Muscle of back (tissue), 11 donors: Measurements from ENCODE around the gene CHFR. TPM values are rescaled to one million over a fixed set of nuclear protein-coding genes. Genes with fewer than 3 reads are reported as not detected.
"Not testable (repeated sequence)": the region's sequence is repeated elsewhere in the genome, so short reads cannot be mapped to it uniquely, and the experiment has no call there.

Source experiments
- DNase-seq, 3 donors: peaks; one replicate each; pipeline versions ENCODE4 v3.0.0 to v3.0.0-alpha.2; 2013
- polyA plus RNA-seq, 10 donors: library from polyadenylated mRNA; unstranded; fragments of 120-200 nt; gene quantifications; one replicate each; pipeline ENCODE4 v1.2.1, GENCODE V29; 2013; ENCODE audit not compliant: insufficient read length in 10 of 10

The CHFR gene
- polyA plus RNA-seq, 10 donors, result 14.2 to 21.9 (median 17.8) TPM

DNA sequence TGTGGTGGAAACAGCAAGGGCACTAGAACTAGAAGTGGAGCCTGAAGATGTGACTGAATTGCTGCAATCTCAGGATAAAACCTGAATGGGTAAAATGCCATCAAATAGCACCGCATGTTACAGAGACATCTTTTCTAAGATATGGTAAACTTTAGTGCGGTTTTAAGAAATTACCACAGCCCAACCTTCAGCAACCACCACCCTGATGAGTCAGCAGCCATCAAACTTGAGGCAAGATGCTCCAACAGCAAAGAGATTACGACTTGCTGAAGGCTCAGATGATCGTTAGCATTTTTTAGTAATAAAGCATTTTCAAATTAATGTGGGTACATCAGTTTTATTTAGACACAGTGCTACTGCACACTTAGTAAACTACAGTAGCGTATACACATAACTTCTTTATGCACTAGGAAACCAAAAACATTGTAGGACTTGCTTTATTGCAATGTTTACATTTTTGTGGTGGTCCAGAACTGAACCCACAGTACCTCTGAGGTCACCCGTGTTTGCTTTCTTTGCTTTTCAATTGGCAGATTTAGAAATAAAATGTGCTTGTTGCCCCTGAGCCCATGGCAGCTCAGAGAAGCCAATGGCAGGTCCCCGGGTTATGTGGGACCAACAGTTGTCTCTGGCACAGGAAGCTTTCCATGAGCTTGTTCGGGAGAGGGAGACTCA is 74.6 kb downstream of the CHFR start:
- DNase-seq, result no peak

- DNase-seq, result not testable (repeated sequence)
These were observed 78.0 kb downstream of the CHFR start for GRCh38 chr12:132809391-132809790.

- no peak for DNase-seq
These were observed 79.9 kb downstream of the CHFR start for GRCh38 chr12:132807295-132808092.

DNA sequence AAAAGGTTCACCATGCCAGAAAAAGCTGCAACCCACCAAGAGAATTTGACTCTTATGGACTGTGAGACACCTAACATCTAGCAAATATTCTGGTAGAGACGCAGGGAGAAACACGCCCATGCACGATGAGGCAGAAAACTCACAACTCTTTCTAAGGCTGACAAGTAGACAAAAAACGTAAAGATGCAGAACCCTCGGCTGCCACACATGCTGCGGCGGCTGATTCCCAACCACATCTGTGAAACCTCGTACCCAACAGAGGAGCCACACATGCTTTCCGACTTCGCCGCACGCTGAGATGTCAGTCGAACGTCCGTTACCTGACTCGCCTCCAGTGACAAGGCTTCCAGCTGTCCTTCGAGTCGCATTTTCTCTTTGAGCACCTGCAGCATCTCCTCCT is 80.5 kb downstream of the CHFR start:
- no peak for DNase-seq

DNA sequence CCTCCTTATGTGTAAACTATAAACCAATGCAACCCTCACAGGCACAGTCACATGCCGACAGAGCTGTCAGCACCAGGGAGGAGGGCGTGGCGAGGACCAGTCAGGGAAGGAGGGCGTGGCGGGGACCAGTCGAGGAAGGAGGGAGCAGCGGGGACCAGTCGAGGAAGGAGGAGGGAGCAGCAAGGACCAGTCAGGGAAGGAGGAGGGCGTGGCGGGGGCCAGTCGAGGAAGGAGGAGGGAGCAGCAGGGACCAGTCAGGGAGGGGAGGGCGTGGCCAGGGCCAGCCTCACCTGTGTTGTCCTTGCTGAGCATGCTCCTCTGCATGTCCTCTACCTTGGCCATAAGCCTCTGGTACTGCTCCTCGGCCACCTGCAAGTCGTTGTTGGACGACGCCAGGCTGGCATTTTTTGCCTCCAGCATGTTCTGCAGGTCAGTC is 83.0 kb downstream of the CHFR start:
- no peak for DNase-seq

DNA sequence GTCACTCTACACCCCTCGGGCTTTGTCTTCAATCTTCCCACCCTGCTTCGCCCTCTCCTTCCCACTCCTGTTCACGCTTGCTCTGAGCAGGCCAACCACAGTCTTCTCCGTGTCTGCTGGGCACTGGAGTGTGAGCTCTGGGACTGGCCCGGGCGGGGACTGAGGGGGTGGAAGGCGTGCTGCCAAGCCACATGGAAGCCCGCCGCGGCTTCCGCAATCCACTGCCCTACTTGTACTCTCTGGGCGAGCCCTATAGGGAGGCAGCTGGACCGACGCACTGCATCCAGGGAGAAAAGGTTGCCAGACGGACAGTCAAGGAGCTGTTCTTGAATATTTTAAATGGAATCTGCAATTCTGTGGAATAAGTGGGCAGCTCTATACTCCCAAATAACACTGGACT is 83.5 kb downstream of the CHFR start:
- no peak for DNase-seq

- DNase-seq, result no peak
These were observed 84.3 kb downstream of the CHFR start for GRCh38 chr12:132803125-132803524.

DNA sequence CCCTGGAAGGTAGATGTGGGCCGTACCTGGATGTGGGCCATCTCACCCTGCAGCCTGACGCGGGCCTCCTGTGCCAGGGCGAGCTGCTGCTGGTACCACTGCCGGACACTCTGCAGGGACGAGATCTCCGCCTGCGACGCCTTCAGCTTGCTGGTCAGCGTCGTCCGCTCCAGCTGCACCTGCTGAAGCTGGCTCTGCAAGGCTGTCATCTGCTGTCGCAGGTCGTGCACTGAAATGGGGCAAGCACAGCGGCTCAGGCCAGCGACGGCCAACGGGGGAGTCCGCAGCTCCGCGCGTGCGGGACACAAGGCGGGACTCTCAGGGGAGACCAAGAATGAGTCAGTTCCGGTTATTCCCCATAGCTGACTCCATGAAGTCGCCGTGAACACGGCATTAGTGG is 85.7 kb downstream of the CHFR start:
- no peak for DNase-seq

GRCh38 chr12:132798836-132799235 is 88.6 kb downstream of the CHFR start:
- DNase-seq, result no peak

- DNase-seq, result no peak
These were observed 89.4 kb downstream of the CHFR start for GRCh38 chr12:132797820-132798570.

- DNase-seq, result no peak
These were observed 91.6 kb downstream of the CHFR start for GRCh38 chr12:132795847-132796246.

GRCh38 chr12:132791940-132792339 is 95.5 kb downstream of the CHFR start:
- DNase-seq, result not testable (repeated sequence)

DNA sequence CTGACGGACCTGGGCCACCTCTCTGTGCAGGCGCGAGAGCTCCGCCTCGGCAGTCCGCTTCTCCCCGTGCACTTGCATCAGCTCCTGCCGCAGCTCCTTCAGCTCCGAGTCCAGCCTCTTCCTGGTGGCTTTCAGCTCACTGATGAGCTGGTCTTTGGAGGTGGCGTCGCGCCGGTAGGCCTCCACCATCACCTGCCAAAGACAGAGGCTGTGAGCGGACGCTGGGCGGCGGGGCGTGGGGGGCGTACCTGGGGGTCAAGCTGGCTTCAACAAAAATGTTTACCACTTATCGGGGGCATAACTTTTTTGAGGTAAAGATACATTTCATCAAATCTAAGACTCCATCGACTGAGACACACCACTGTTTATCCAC is 98.3 kb downstream of the CHFR start:
- no peak for DNase-seq

GRCh38 chr12:132788375-132789098 is 98.9 kb downstream of the CHFR start:
- DNase-seq, result no peak

- no peak for DNase-seq
These were observed 99.5 kb downstream of the CHFR start for GRCh38 chr12:132787877-132788276.

DNA sequence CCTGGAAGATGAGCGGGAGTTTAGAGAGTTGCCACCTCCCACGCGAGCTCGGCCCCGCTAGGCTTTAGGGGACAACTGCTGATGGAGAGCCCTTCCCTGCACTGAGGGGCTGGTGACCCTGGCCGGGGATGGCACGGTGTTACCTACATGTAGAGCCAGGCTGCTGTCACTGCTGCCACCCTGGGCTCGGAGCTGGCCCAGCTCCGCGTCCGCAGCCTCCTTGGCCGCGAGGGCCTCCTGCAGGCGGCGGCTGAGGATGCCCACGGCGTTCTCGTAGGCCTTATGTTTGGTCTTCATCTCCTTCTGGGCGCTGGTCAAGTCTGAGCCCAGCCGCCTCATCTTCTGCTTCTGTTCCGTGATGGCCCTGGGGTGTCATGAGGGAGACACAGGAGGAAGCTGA is 101.2 kb downstream of the CHFR start:
- no peak for DNase-seq

DNA sequence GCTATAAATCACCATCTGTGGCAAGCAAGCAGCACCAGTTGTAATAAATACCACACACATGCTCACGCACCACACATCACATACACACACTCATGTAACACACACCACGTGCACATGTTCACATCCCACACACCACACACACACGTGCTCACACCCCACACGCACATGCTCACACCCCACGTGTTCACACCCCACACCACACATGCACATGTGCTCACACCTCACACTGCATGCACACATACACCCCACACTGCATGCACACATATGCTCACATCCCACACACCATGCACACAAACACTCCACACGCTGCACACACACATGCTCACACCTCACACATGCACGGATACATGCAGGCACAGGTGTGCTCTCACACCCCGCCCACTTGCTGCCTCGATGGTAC is 102.8 kb downstream of the CHFR start:
- no peak for DNase-seq

DNA sequence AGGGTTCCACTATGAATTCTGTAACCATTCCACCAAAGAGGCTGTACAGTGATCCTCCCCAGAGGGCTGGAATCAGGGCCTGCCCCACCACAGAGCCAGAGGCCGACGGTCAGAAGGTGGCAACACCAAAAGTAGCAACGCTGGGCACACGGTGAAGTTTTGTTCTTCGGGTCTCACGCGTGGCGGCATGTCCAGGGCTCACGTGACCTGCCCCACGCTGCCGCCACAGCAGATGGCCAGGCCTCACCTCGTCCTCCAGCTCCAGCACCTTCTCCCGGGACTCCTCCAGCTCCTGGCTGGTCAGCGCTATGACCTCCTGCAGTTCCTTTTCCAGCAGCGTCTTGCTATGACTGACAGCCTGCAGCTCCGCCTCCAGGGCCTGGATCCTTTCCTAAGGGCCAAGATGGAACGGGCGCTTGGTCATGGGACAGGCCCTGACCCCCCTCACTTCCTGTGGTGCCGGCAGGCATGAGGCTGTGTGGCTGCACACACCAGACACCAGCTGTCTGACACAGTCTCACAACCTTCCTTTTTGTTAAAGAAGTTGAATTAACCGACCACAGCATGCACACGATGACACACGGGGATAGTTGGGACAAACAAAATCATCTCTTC is 103.4 kb downstream of the CHFR start:
- peak in 1 of 3 donors; percentile 34 for DNase-seq
